T-helper 1 cell treated with Interleukin-12 subunit alpha and Interleukin-12 subunit beta and Interleukin-4 antibody, amounts not matched to agents 30 μg/mL and 1 μg/mL, for 36 hours (primary cell): Measurements from ENCODE around the gene MTMR12.
"Not testable (repeated sequence)": the region's sequence is repeated elsewhere in the genome, so short reads cannot be mapped to it uniquely, and the experiment has no call there.

Source experiments
- H3K27ac Mint-ChIP-seq: one replicate; pipeline ENCODE4 v1.8.0; 2021; ENCODE audit warnings: mild to moderate bottlenecking, mixed read lengths
- H3K27me3 Mint-ChIP-seq: one replicate; pipeline ENCODE4 v1.8.0; 2021; ENCODE audit warnings: low read depth, mixed read lengths
- H3K36me3 Mint-ChIP-seq: one replicate; pipeline ENCODE4 v1.8.0; 2021; ENCODE audit warnings: low read depth, mixed read lengths
- H3K4me1 Mint-ChIP-seq: one replicate; pipeline ENCODE4 v1.8.0; 2021; ENCODE audit warnings: low read depth, mixed read lengths
- H3K4me3 Mint-ChIP-seq: one replicate; pipeline ENCODE4 v1.8.0; 2021; ENCODE audit warnings: mild to moderate bottlenecking, moderate library complexity, mixed read lengths
- H3K9me3 Mint-ChIP-seq: one replicate; pipeline ENCODE4 v1.8.0; 2021; ENCODE audit warnings: mixed read lengths

Gene MTMR12

GRCh38 chr5:32281378-32282133, 31.2 kb downstream of the MTMR12 start:
- Mint-ChIP-seq H3K4me3 (peak overlapping the region; percentile 42), H3K4me1 (peaks cover 49% of the 10 kb centered on the region), H3K36me3 (peaks cover 14% of the 10 kb centered on the region), H3K27ac (peak overlapping the region; percentile 94)
- H3K27me3 Mint-ChIP-seq, H3K9me3 Mint-ChIP-seq: not testable (repeated sequence)

- Mint-ChIP-seq H3K9me3 (no peaks in the 10 kb centered on the region), H3K4me1 (peaks cover 53% of the 10 kb centered on the region), H3K36me3 (peaks cover 14% of the 10 kb centered on the region), H3K27ac (peak overlapping the region; percentile 94), H3K4me3 (peak overlapping the region; percentile 70), H3K27me3 (no peaks in the 10 kb centered on the region)
Measured at GRCh38 chr5:32280656-32281081, 32.1 kb downstream of the MTMR12 start.

GRCh38 chr5:32279786-32280185, 33.0 kb downstream of the MTMR12 start:
- Mint-ChIP-seq H3K4me3 (peak overlapping the region; percentile 14), H3K4me1 (peaks cover 59% of the 10 kb centered on the region), H3K27ac (peak overlapping the region; percentile 55)

GRCh38 chr5:32279223-32279622, 33.5 kb downstream of the MTMR12 start:
- peak overlapping the region; percentile 55 for H3K27ac Mint-ChIP-seq
- H3K36me3 Mint-ChIP-seq: peaks cover 18% of the 10 kb centered on the region
- no peaks in the 10 kb centered on the region for H3K27me3 Mint-ChIP-seq
- no peaks in the 10 kb centered on the region for H3K9me3 Mint-ChIP-seq
- peaks cover 59% of the 10 kb centered on the region for H3K4me1 Mint-ChIP-seq
- no peak overlapping the region for H3K4me3 Mint-ChIP-seq

More at GRCh38 chr5:32279786-32280185, 33.0 kb downstream of the MTMR12 start:
- Mint-ChIP-seq H3K9me3 (no peaks in the 10 kb centered on the region), H3K27me3 (no peaks in the 10 kb centered on the region), H3K36me3 (peaks cover 18% of the 10 kb centered on the region)

- peaks cover 58% of the 10 kb centered on the region for H3K4me1 Mint-ChIP-seq
- H3K27ac Mint-ChIP-seq: peak overlapping the region; percentile 22
- H3K27me3 Mint-ChIP-seq: no peaks in the 10 kb centered on the region
- peaks cover 25% of the 10 kb centered on the region for H3K36me3 Mint-ChIP-seq
- H3K4me3 Mint-ChIP-seq: no peak overlapping the region
- no peaks in the 10 kb centered on the region for H3K9me3 Mint-ChIP-seq
Measured at GRCh38 chr5:32278406-32278805, 34.3 kb downstream of the MTMR12 start.

GRCh38 chr5:32277798-32278197, 34.9 kb downstream of the MTMR12 start:
- H3K27ac Mint-ChIP-seq: peak overlapping the region; percentile 46
- H3K9me3 Mint-ChIP-seq: no peaks in the 10 kb centered on the region
- H3K4me1 Mint-ChIP-seq: peaks cover 56% of the 10 kb centered on the region
- no peaks in the 10 kb centered on the region for H3K27me3 Mint-ChIP-seq
- peaks cover 30% of the 10 kb centered on the region for H3K36me3 Mint-ChIP-seq
- no peak overlapping the region for H3K4me3 Mint-ChIP-seq

- peak overlapping the region; percentile 80 for H3K27ac Mint-ChIP-seq
- H3K9me3 Mint-ChIP-seq: no peaks in the 10 kb centered on the region
- H3K36me3 Mint-ChIP-seq: peaks cover 31% of the 10 kb centered on the region
- H3K4me3 Mint-ChIP-seq: no peak overlapping the region
- H3K27me3 Mint-ChIP-seq: no peaks in the 10 kb centered on the region
- H3K4me1 Mint-ChIP-seq: peaks cover 55% of the 10 kb centered on the region
Measured at GRCh38 chr5:32276173-32276853, 36.4 kb downstream of the MTMR12 start.

- Mint-ChIP-seq H3K27ac (no peak overlapping the region), H3K4me1 (peaks cover 54% of the 10 kb centered on the region), H3K4me3 (no peak overlapping the region), H3K9me3 (no peaks in the 10 kb centered on the region), H3K36me3 (peaks cover 29% of the 10 kb centered on the region), H3K27me3 (no peaks in the 10 kb centered on the region)
Measured at GRCh38 chr5:32275396-32275741, 37.4 kb downstream of the MTMR12 start.

- Mint-ChIP-seq H3K4me3 (no peak overlapping the region), H3K9me3 (no peaks in the 10 kb centered on the region), H3K4me1 (peaks cover 48% of the 10 kb centered on the region), H3K27me3 (no peaks in the 10 kb centered on the region), H3K36me3 (peaks cover 34% of the 10 kb centered on the region), H3K27ac (no peak overlapping the region)
Measured at GRCh38 chr5:32274548-32275395, 38.0 kb downstream of the MTMR12 start.

GRCh38 chr5:32273821-32274220, 38.9 kb downstream of the MTMR12 start:
- Mint-ChIP-seq H3K9me3 (no peaks in the 10 kb centered on the region), H3K27ac (peak overlapping the region; percentile 55), H3K27me3 (no peaks in the 10 kb centered on the region), H3K4me1 (peaks cover 41% of the 10 kb centered on the region), H3K4me3 (no peak overlapping the region), H3K36me3 (peaks cover 36% of the 10 kb centered on the region)

GRCh38 chr5:32272746-32273145, 40.0 kb downstream of the MTMR12 start:
- Mint-ChIP-seq H3K27ac (peak overlapping the region; percentile 38), H3K27me3 (no peaks in the 10 kb centered on the region), H3K4me1 (peaks cover 33% of the 10 kb centered on the region), H3K36me3 (peaks cover 44% of the 10 kb centered on the region), H3K4me3 (no peak overlapping the region), H3K9me3 (no peaks in the 10 kb centered on the region)

- peaks cover 21% of the 10 kb centered on the region for H3K4me1 Mint-ChIP-seq
- no peaks in the 10 kb centered on the region for H3K9me3 Mint-ChIP-seq
- H3K4me3 Mint-ChIP-seq: no peak overlapping the region
- peaks cover 47% of the 10 kb centered on the region for H3K36me3 Mint-ChIP-seq
- no peak overlapping the region for H3K27ac Mint-ChIP-seq
- no peaks in the 10 kb centered on the region for H3K27me3 Mint-ChIP-seq
Measured at GRCh38 chr5:32270946-32271345, 41.8 kb downstream of the MTMR12 start.

GRCh38 chr5:32270178-32270577, 42.6 kb downstream of the MTMR12 start:
- Mint-ChIP-seq H3K4me1 (peaks cover 16% of the 10 kb centered on the region), H3K4me3 (no peak overlapping the region), H3K36me3 (peaks cover 47% of the 10 kb centered on the region), H3K9me3 (no peaks in the 10 kb centered on the region), H3K27me3 (no peaks in the 10 kb centered on the region), H3K27ac (no peak overlapping the region)

- H3K27me3 Mint-ChIP-seq: no peaks in the 10 kb centered on the region
- H3K4me3 Mint-ChIP-seq: no peak overlapping the region
- H3K27ac Mint-ChIP-seq: no peak overlapping the region
- H3K9me3 Mint-ChIP-seq: no peaks in the 10 kb centered on the region
- peaks cover 61% of the 10 kb centered on the region for H3K36me3 Mint-ChIP-seq
- H3K4me1 Mint-ChIP-seq: peaks cover 10% of the 10 kb centered on the region
Measured at GRCh38 chr5:32265902-32266301, 46.8 kb downstream of the MTMR12 start.
